Adrenal gland (tissue), 5 donors: ENCODE data around the gene HES5.

Experiments
- POLR2A ChIP-seq, 2 donors: fragments of 450-650 bp; IDR thresholded peaks; one replicate each; pipeline ENCODE4 v1.6.1; 2017; ENCODE audit warnings: antibody characterized with exemption in 2 of 2, mild to moderate bottlenecking in 2 of 2, moderate library complexity in 1 of 2
- TF ChIP-seq, protein P1 (sequence below), 6 experiments: fragments of 450-650 bp in 4 of 6; fragments of 200-600 bp in 2 of 6; sonication (generic) in 1 of 6; IDR thresholded peaks; 1 replicate in 5 of 6; 2 replicates in 1 of 6; pipeline versions ENCODE4 v1.5.1 to v1.8.0; 2016 to 2021; ENCODE audit warnings: antibody characterized with exemption in 6 of 6, mild to moderate bottlenecking in 2 of 6, moderate library complexity in 1 of 6
- donor health status: DM: no; HTN: no; CAD: no.

DNA sequence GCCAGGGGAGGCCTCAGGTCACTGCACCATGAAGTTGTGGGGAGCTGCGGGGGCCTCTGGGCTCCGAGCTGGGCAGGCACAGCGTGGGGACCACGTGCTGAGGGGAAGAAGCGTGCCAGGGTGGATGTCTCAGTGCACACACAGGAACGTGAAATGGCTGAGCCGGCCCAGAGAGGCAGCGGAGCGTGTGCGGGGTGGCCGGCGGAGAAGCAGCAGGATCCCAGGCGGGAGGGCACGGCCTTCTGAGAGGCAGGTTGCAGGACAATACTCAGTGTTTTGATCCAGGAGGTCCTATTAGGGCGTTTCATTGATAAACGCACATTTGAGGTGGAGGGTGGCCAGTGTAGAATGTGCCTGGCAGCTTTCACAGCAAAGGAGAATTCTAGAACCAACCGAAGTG is 39.0 kb upstream of the HES5 start:
- TF ChIP-seq, protein P1, sequence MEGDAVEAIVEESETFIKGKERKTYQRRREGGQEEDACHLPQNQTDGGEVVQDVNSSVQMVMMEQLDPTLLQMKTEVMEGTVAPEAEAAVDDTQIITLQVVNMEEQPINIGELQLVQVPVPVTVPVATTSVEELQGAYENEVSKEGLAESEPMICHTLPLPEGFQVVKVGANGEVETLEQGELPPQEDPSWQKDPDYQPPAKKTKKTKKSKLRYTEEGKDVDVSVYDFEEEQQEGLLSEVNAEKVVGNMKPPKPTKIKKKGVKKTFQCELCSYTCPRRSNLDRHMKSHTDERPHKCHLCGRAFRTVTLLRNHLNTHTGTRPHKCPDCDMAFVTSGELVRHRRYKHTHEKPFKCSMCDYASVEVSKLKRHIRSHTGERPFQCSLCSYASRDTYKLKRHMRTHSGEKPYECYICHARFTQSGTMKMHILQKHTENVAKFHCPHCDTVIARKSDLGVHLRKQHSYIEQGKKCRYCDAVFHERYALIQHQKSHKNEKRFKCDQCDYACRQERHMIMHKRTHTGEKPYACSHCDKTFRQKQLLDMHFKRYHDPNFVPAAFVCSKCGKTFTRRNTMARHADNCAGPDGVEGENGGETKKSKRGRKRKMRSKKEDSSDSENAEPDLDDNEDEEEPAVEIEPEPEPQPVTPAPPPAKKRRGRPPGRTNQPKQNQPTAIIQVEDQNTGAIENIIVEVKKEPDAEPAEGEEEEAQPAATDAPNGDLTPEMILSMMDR (IDR thresholded peaks at IDR 0.05), result no peak
- TF ChIP-seq POLR2A (IDR thresholded peaks at IDR 0.05), result no peak
